Coronary artery (tissue), 2 donors: ENCODE measurements around the gene KCTD10.
"Not testable (repeated sequence)": the region's sequence is repeated elsewhere in the genome, so short reads cannot be mapped to it uniquely, and the experiment has no call there.

Experiments used
- DNase-seq: peaks from one replicate; pipeline ENCODE4 v3.0.0-alpha.2; 2017; ENCODE audit warnings: low spot score
- H3K27ac ChIP-seq, 2 donors: fragments of 200-600 bp; sonication (generic); one replicate each; pipeline ENCODE4 v1.5.1; 2016 to 2019
- H3K4me3 ChIP-seq: fragments of 200-600 bp; sonication (generic); 2 replicates; pipeline ENCODE4 v1.5.1; 2016; ENCODE audit warnings: mild to moderate bottlenecking, moderate library complexity
- TF ChIP-seq, protein P1 (sequence below): fragments of 200-600 bp; sonication (generic); IDR thresholded peaks from one replicate; pipeline ENCODE4 v1.5.1; 2019; ENCODE audit warnings: antibody characterized with exemption

The KCTD10 gene

DNA sequence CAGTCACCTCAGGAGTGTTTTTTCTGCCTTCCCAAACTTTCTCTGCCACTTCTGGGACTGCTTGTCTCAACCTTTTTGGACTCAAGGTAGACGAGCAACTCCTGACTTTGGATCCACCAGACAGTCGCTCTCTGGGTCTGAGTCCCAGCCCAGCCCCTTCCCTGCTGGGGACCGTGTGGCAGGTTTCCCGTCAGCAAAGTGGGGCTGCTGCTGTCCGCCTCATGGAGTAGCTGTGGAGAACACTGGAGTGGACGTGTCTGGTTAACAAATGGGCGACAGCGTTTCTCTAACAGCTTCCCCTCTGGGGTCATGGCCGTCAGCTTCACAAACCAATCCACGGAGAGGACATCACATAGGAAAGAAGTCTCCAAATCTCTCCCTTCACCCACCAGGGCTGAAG, 54.8 kb downstream of the KCTD10 start:
- Histone ChIP-seq H3K27ac (no peak overlapping the region), H3K4me3 (no peak overlapping the region)
- no peak for DNase-seq
- TF ChIP-seq, protein P1, sequence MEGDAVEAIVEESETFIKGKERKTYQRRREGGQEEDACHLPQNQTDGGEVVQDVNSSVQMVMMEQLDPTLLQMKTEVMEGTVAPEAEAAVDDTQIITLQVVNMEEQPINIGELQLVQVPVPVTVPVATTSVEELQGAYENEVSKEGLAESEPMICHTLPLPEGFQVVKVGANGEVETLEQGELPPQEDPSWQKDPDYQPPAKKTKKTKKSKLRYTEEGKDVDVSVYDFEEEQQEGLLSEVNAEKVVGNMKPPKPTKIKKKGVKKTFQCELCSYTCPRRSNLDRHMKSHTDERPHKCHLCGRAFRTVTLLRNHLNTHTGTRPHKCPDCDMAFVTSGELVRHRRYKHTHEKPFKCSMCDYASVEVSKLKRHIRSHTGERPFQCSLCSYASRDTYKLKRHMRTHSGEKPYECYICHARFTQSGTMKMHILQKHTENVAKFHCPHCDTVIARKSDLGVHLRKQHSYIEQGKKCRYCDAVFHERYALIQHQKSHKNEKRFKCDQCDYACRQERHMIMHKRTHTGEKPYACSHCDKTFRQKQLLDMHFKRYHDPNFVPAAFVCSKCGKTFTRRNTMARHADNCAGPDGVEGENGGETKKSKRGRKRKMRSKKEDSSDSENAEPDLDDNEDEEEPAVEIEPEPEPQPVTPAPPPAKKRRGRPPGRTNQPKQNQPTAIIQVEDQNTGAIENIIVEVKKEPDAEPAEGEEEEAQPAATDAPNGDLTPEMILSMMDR = no peak

DNA sequence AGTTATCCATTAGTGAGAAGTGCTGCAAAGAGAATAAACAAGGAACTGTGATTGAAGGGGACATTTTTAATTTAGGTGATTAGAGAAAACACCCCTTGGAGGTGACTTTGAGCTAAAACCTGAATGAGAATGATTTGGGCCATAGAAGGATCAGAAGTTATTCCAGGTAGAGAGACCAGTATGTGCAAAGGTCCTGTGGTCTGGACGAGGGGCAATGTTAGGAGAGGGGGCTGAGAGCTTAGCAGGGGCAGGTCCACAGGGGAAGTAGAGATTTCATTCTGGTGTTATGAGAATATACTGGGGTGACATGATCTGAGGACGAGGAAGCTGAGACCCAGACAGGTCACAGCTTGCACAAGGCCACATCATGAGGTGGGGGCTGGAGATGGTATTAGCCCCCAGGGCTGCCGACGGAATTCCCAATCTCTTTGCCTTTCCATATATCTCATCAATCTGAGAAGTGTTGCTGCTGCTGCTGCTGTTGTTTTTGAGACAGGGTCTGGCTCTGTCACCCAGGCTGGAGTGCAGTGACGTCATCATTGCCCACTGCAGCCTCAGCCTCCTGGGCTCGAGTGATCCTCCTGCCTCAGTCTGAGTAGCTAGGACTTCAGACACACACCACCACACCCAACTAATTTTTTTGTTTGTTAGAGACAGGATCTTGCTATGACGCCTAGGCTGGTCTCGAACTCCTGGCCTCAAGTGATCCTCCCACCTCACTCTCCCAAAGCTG, 55.6 kb downstream of the KCTD10 start:
- H3K4me3 ChIP-seq = no peak overlapping the region
- no peak overlapping the region for H3K27ac ChIP-seq
- TF ChIP-seq, protein P1 = no peak
- DNase-seq = no peak

DNA sequence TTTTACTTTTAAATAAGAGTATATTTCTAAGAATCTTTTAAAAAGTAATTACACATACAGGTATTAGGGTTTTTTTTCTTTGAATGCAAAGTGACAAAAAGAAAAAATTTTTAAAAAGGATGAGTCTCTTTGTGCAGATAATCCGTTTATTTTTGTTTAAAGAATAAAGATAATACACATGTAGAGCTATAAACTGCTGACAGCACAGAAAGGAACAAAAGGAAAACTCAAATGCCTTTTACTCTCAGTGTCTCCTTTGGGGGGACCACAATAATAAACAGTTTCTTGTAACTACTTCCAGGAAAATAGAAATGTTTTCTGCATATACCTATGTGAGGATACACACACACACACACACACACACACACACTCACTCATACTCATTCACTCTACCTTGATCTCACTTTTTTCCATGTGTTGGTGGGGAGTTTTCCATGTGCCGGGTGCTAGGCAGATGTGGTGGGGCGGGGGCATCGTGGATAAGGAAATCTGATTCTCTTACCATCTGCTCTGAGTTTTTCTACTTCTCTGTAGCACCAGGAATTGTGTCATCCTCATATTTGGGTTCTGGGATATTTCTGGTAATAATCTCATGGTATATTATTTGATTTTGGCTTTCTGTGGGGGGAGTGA, 58.1 kb downstream of the KCTD10 start:
- H3K4me3 ChIP-seq = no peak overlapping the region
- H3K27ac ChIP-seq = no peak overlapping the region
- DNase-seq = no peak
- TF ChIP-seq, protein P1 = no peak

DNA sequence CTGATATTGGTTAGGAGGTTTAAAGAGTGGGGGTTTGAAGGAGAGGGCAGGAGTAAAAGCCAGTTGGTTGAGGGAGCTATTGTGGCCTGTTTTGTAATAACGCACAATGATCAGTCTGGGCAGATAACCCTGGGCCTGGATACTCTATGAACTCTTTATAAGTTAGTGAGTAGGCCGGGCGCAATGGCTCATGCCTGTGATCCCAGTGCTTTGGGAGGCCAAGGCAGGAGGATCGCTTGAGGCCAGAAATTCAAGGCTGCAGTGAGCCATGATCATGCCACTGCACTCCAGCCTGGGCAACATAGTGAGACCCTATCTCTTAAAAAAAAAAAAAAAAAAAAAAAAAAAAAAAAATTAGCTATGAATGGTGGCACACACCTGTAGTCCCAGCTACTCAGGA, 71.0 kb downstream of the KCTD10 start:
- DNase-seq, H3K4me3 ChIP-seq, H3K27ac ChIP-seq: not testable (repeated sequence)

DNA sequence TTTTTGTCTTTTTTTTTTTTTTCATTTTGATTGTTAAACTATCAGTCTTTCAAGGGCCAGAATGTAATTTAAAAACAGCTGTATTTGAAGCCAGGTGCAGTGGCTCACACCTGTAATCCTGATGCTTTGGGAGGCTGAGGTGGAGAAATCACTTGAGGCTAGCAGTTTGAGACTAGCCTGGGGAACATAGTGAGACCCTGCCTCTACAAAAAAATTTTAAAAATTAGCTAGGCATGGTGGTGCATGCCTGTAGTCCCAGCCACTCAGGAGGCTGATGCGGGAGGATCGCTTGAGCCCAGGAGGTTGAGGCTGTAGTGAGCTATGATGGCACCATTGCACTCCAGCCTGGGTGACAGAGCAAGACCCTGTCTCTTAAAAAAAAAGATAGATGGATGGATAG, 72.3 kb downstream of the KCTD10 start:
- not testable (repeated sequence) for DNase-seq, H3K27ac ChIP-seq, H3K4me3 ChIP-seq
